ENCODE data around the gene GDA.

DNA sequence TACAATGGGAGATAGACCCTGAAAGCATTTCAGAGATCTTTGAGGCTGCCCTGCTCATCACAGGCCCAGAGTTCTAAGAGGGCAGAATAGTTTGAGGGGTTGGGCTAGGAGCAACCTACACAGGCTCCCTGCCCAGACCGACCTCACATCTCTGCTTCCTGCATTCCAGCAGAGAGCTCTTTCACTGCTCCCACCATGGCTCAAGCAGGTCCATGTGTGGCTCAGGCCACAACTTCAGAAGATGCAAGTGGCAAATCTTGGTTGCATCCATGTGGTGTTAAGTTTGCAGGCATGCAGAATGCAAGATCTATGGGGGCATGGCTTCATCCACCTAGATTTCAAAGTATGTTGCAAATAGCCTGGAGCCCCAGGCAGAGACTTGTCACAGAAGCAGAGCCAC is 39.0 kb downstream of the GDA start:
- TF ChIP-seq, protein P1, sequence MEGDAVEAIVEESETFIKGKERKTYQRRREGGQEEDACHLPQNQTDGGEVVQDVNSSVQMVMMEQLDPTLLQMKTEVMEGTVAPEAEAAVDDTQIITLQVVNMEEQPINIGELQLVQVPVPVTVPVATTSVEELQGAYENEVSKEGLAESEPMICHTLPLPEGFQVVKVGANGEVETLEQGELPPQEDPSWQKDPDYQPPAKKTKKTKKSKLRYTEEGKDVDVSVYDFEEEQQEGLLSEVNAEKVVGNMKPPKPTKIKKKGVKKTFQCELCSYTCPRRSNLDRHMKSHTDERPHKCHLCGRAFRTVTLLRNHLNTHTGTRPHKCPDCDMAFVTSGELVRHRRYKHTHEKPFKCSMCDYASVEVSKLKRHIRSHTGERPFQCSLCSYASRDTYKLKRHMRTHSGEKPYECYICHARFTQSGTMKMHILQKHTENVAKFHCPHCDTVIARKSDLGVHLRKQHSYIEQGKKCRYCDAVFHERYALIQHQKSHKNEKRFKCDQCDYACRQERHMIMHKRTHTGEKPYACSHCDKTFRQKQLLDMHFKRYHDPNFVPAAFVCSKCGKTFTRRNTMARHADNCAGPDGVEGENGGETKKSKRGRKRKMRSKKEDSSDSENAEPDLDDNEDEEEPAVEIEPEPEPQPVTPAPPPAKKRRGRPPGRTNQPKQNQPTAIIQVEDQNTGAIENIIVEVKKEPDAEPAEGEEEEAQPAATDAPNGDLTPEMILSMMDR (IDR thresholded peaks at IDR 0.05): no peak
- no peak for TF ChIP-seq POLR2A (IDR thresholded peaks at IDR 0.05)

Data from right lobe of liver (tissue), 4 donors.